ENCODE data around the gene SETD2.

Gene SETD2

DNA sequence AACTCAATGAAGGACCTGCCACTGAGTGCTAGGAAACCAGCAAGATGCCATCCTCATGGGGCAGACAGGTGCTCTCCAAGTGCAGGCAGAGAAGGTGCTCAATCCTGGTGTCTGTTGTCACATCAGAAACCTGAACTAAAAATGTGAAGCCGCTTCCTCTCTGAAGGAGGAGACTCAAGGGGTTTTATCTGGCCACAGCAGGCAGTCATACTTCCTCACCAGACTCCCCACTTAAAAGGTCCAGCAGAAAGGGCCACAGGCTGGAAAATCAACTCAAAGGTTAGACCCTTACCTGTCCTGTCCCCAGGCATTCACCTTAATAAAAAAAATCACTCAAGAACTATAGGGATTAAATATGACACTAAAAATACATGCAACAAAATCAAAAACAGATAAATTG, 192.2 kb downstream of the SETD2 start:
- DNase-seq (ENCODE audit: low spot score), result peak; percentile 61
- TF ChIP-seq, protein P1, sequence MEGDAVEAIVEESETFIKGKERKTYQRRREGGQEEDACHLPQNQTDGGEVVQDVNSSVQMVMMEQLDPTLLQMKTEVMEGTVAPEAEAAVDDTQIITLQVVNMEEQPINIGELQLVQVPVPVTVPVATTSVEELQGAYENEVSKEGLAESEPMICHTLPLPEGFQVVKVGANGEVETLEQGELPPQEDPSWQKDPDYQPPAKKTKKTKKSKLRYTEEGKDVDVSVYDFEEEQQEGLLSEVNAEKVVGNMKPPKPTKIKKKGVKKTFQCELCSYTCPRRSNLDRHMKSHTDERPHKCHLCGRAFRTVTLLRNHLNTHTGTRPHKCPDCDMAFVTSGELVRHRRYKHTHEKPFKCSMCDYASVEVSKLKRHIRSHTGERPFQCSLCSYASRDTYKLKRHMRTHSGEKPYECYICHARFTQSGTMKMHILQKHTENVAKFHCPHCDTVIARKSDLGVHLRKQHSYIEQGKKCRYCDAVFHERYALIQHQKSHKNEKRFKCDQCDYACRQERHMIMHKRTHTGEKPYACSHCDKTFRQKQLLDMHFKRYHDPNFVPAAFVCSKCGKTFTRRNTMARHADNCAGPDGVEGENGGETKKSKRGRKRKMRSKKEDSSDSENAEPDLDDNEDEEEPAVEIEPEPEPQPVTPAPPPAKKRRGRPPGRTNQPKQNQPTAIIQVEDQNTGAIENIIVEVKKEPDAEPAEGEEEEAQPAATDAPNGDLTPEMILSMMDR (IDR thresholded peaks at IDR 0.05; ENCODE audit: extremely low read depth, missing control alignments), result no peak

DNA sequence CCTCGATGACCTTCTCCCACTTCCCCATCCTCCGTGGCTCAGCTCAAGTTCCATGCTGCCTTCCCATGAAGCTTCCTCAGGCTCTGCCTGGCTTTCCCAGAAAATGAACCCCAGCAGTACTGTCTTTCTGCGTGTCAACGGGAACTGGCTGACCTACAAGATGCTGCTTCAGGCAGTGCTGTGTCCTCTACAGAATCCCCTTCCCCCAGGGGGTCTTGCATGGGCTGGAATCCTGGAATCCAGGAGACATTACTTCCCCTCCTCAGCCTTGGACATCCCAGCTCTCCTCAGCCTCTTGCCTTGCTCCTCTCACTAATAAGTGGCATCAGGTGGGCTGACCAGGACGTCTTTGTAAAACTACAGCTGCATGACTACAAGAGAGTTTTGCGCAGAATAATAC, 192.8 kb downstream of the SETD2 start:
- no peak for DNase-seq (ENCODE audit: low spot score)
- TF ChIP-seq, protein P1 (IDR thresholded peaks at IDR 0.05; ENCODE audit: extremely low read depth, missing control alignments), result no peak

DNA sequence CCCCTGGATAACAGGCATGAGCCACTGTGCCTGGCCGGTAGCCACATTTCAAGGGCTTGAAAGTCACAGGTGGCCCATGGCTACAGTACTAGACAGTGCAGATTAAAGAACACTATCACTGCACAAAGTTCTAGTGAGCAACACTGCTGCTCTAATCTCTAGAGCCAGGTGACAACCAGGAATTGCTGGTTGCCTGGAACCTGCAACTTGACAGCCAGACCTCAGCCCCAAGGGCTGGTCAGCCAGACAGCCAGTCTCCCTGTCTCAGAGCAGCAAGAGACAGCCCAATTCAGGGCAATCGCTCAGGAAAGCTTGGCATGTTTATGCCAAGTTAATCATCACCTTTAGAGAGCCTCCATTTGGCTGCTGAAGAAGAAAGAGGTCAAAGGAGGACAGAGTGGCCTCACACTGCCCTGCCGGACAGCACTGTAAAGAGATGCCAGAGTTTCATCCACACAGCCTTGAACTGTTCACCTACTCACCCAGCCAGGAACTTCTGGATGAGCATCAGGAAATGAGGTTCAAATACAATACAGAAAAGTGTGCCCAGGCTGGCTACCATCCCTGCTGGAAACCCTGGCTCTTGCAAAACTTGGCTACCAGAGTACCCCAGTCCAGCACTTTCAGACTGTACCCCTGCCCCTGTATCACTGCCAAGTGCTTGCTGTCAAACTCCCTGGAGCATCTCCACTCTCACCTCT, 193.4 kb downstream of the SETD2 start:
- TF ChIP-seq, protein P1 (IDR thresholded peaks at IDR 0.05; ENCODE audit: extremely low read depth, missing control alignments), result no peak
- no peak for DNase-seq (ENCODE audit: low spot score)

DNA sequence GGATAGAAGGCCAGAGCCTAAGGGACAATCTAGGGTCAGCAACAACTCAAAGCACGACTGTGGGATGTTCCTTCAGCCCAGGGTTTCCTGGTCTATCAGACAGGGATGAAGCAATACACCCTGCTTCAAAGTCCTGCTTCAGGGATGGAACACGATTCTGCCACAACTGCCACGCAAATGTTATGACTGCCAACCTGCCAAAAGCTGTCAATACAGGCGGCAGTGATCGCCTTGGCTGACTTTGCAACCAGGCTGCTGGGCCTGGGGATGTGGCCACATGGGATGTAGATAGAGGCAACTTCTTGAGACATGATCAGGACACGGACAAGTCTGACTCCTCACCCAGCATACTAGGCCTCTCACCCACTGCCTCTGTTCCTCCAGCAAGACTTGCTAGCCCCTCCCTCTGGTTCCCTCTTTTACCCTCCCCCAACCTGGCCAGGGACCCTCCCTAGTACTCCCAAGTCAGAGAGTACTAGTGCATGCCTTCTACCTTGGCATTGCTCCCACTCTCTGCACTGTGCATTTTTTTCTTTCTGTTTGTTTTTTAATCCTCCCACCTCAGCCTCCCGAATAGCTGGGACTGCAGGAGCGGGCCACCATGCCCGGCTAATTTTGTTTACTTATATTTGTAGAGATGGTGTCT, 195.0 kb downstream of the SETD2 start:
- TF ChIP-seq, protein P1 (IDR thresholded peaks at IDR 0.05; ENCODE audit: extremely low read depth, missing control alignments), result no peak
- DNase-seq (ENCODE audit: low spot score), result no peak

DNA sequence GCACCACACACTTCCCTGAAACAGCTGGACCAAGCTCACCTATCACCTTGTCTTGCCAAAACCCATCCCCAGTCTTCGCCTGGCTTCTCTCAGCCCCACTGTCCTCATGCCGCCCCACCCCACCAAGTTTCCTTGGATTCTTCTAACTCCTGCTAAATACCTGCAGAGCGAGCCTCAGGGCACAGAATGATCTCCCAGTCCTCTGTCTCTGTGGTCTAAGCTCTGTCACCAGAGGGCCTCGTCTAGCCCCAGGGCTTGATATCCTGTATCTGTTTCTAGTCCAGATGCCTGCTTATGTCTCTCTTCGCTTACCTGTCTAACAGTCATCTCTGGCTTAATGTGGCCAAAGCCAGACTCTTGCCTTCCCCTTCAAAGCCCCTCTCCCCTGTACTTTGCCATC, 197.1 kb downstream of the SETD2 start:
- no peak for DNase-seq (ENCODE audit: low spot score)
- TF ChIP-seq, protein P1 (IDR thresholded peaks at IDR 0.05; ENCODE audit: extremely low read depth, missing control alignments), result no peak
